ENCODE measurements around the gene FAM117A.

DNA sequence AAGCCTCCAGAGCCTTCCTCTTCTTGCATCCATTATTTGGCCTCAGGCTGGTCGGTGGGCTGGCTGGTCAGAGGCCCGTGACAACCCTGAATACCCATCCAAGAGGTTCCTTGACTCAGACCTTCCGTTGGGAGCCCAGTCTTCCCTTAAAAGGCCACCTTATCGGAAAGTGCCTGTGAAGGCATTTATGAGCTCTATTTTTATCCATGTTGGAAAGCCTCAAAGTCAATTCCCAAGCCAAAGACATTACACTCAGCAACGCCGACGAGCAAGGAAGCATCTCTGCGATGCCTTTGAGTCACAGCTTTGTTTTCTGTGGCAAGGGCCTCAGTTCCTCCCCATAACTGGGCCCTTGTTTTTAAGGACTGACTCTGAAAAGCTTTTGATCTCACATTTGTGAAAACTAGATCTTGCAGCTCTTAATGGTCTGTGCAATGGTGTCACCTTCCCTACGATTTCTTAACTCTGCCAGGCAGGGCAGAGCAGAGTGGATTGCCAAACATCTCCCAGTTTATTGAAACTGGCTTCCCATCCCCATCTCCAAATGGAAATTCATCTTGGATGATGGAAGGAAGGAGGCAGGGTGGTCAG lies 72.8 kb downstream of the FAM117A start:
- TF ChIP-seq EZH2 (IDR thresholded peaks at IDR 0.05; ENCODE audit: borderline replicate concordance, low read depth, low read length, severe bottlenecking), result no peak
- no peak for TF ChIP-seq CTCF (IDR thresholded peaks at IDR 0.05; ENCODE audit: borderline replicate concordance, extremely low read depth, low read length, poor library complexity, severe bottlenecking)
